ENCODE results near the gene DIAPH3.

Gene DIAPH3

GRCh38 chr13:60155978-60156377 lies 7.8 kb downstream of the DIAPH3 start:
- DNase-seq (ENCODE audit: low spot score): no peak

- DNase-seq (ENCODE audit: low spot score): no peak
Observed at GRCh38 chr13:60152904-60153303, 10.8 kb downstream of the DIAPH3 start.

- DNase-seq (ENCODE audit: low spot score): no peak
Observed at GRCh38 chr13:60152114-60152513, 11.6 kb downstream of the DIAPH3 start.

- DNase-seq (ENCODE audit: low spot score): no peak
Observed at GRCh38 chr13:60150538-60150937, 13.2 kb downstream of the DIAPH3 start.

- DNase-seq (ENCODE audit: low spot score): no peak
Observed at GRCh38 chr13:60148918-60149317, 14.8 kb downstream of the DIAPH3 start.

GRCh38 chr13:60147361-60147760 lies 16.4 kb downstream of the DIAPH3 start:
- DNase-seq (ENCODE audit: low spot score): no peak

- DNase-seq (ENCODE audit: low spot score): no peak
Observed at GRCh38 chr13:60146471-60146870, 17.3 kb downstream of the DIAPH3 start.

- DNase-seq (ENCODE audit: low spot score): no peak
Observed at GRCh38 chr13:60143775-60144174, 20.0 kb downstream of the DIAPH3 start.

- DNase-seq (ENCODE audit: low spot score): no peak
Observed at GRCh38 chr13:60139272-60139671, 24.5 kb downstream of the DIAPH3 start.

GRCh38 chr13:60138674-60139073 lies 25.1 kb downstream of the DIAPH3 start:
- no peak for DNase-seq (ENCODE audit: low spot score)

- DNase-seq (ENCODE audit: low spot score): no peak
Observed at GRCh38 chr13:60137911-60138560, 25.7 kb downstream of the DIAPH3 start.

GRCh38 chr13:60135344-60135743 lies 28.4 kb downstream of the DIAPH3 start:
- no peak for DNase-seq (ENCODE audit: low spot score)

- DNase-seq (ENCODE audit: low spot score): no peak
Observed at GRCh38 chr13:60134376-60134775, 29.4 kb downstream of the DIAPH3 start.

GRCh38 chr13:60121337-60121687 lies 42.4 kb downstream of the DIAPH3 start:
- no peak for DNase-seq (ENCODE audit: low spot score)

- no peak for DNase-seq (ENCODE audit: low spot score)
Observed at GRCh38 chr13:60120617-60121336, 43.0 kb downstream of the DIAPH3 start.

- DNase-seq (ENCODE audit: low spot score): no peak
Observed at GRCh38 chr13:60118696-60119400, 44.9 kb downstream of the DIAPH3 start.

- no peak for DNase-seq (ENCODE audit: low spot score)
Observed at GRCh38 chr13:60114499-60115028, 49.2 kb downstream of the DIAPH3 start.

- no peak for DNase-seq (ENCODE audit: low spot score)
Observed at GRCh38 chr13:60112771-60113170, 51.0 kb downstream of the DIAPH3 start.

GRCh38 chr13:60111691-60112090 lies 52.0 kb downstream of the DIAPH3 start:
- no peak for DNase-seq (ENCODE audit: low spot score)

- no peak for DNase-seq (ENCODE audit: low spot score)
Observed at GRCh38 chr13:60109285-60109684, 54.4 kb downstream of the DIAPH3 start.

- no peak for DNase-seq (ENCODE audit: low spot score)
Observed at GRCh38 chr13:60108589-60108988, 55.1 kb downstream of the DIAPH3 start.

- DNase-seq (ENCODE audit: low spot score): no peak
Observed at GRCh38 chr13:60099631-60100420, 63.9 kb downstream of the DIAPH3 start.

All from germinal center (tissue), 1 donor.